Ishikawa (cell line): ENCODE results near the gene ALDH3A1.

Source experiments
- CEBPB ChIP-seq: IDR thresholded peaks from 2 replicates; pipeline ENCODE4 v1.6.1; 2012
- CREB1 ChIP-seq: IDR thresholded peaks from 2 replicates; pipeline ENCODE4 v1.6.1; 2012; ENCODE audit warnings: low read depth
- EGR1 ChIP-seq: IDR thresholded peaks from 2 replicates; pipeline ENCODE4 v1.6.1; 2012
- EP300 ChIP-seq: IDR thresholded peaks from 2 replicates; pipeline ENCODE4 v1.6.1; 2012; ENCODE audit warnings: borderline replicate concordance
- FOXM1 ChIP-seq: IDR thresholded peaks from 2 replicates; pipeline ENCODE4 v1.6.1; 2012; ENCODE audit warnings: low read depth, borderline replicate concordance
- NFIC ChIP-seq: IDR thresholded peaks from 2 replicates; pipeline ENCODE4 v1.6.1; 2012
- RAD21 ChIP-seq: IDR thresholded peaks from 2 replicates; pipeline ENCODE4 v1.6.1; 2012; ENCODE audit warnings: low read depth
- TAF1 ChIP-seq: IDR thresholded peaks from 2 replicates; pipeline ENCODE4 v1.6.1; 2012; ENCODE audit warnings: low read depth, mild to moderate bottlenecking
- TCF12 ChIP-seq: IDR thresholded peaks from 2 replicates; pipeline ENCODE4 v1.6.1; 2012; ENCODE audit warnings: low read depth
- TEAD4 ChIP-seq: IDR thresholded peaks from 2 replicates; pipeline ENCODE4 v1.6.1; 2012
- USF1 ChIP-seq: IDR thresholded peaks from 2 replicates; pipeline ENCODE4 v1.6.1; 2012
- YY1 ChIP-seq: IDR thresholded peaks from 2 replicates; pipeline ENCODE4 v1.6.1; 2012; ENCODE audit warnings: low read depth
- ZBTB7A ChIP-seq: IDR thresholded peaks from 2 replicates; pipeline ENCODE4 v1.6.1; 2012; ENCODE audit warnings: low read depth
- TF ChIP-seq, protein P1 (sequence below): IDR thresholded peaks from 2 replicates; pipeline ENCODE4 v1.6.1; 2012
- TF ChIP-seq, protein P2 (sequence below): IDR thresholded peaks from 2 replicates; pipeline ENCODE4 v1.6.1; 2012; ENCODE audit warnings: low read depth, mild to moderate bottlenecking

The ALDH3A1 gene

DNA sequence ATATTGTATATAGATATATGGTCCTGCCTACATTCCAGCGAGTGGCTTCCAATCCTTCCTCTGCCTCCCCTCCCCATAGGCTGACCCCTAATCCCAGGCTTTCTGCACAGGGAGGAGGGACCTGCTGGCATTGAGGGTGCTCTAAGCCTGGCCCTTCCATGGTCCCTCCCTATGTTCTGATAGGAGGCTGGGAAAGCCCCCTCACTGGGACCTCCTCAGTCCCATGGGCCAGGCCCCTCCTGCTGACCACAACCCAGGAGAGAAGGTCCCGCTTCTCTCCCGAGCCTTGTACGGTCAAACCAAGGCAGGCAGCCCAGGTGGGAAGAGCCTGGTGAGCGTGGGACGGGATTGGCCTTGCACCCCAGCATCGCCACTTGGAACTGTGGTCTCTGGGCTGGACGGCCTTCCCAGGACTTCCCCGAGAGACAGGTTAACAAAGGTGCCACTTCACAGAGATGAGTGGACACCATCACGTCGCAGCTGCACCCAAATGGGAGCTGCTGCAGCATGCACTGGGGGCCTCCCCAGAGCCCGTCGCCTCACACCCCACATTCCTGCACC, 859 bp downstream of the ALDH3A1 start:
- TF ChIP-seq EGR1 (no peak), FOXM1 (no peak), NFIC (no peak), ZBTB7A (no peak), USF1 (no peak), TCF12 (no peak), TAF1 (no peak), RAD21 (no peak), CREB1 (no peak)

- no peak for TF ChIP-seq CREB1
- TF ChIP-seq FOXM1: no peak
- TF ChIP-seq NFIC: no peak
- TF ChIP-seq TEAD4: no peak
- TF ChIP-seq CEBPB: no peak
- TF ChIP-seq ZBTB7A: no peak
Measured at GRCh38 chr17:19746517-19746916, 1.6 kb downstream of the ALDH3A1 start.

- TF ChIP-seq TEAD4: no peak
- no peak for TF ChIP-seq YY1
- TF ChIP-seq CREB1: no peak
- TF ChIP-seq, protein P1, sequence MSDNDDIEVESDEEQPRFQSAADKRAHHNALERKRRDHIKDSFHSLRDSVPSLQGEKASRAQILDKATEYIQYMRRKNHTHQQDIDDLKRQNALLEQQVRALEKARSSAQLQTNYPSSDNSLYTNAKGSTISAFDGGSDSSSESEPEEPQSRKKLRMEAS: no peak
- TF ChIP-seq FOXM1: no peak
- no peak; the same call in 1 of the 2 replicates for TF ChIP-seq RAD21
- no peak for TF ChIP-seq EGR1
- no peak for TF ChIP-seq CEBPB
- no peak for TF ChIP-seq ZBTB7A
- TF ChIP-seq USF1: no peak
- TF ChIP-seq NFIC: no peak
- no peak for TF ChIP-seq TAF1
- no peak for TF ChIP-seq TCF12
- TF ChIP-seq, protein P2, sequence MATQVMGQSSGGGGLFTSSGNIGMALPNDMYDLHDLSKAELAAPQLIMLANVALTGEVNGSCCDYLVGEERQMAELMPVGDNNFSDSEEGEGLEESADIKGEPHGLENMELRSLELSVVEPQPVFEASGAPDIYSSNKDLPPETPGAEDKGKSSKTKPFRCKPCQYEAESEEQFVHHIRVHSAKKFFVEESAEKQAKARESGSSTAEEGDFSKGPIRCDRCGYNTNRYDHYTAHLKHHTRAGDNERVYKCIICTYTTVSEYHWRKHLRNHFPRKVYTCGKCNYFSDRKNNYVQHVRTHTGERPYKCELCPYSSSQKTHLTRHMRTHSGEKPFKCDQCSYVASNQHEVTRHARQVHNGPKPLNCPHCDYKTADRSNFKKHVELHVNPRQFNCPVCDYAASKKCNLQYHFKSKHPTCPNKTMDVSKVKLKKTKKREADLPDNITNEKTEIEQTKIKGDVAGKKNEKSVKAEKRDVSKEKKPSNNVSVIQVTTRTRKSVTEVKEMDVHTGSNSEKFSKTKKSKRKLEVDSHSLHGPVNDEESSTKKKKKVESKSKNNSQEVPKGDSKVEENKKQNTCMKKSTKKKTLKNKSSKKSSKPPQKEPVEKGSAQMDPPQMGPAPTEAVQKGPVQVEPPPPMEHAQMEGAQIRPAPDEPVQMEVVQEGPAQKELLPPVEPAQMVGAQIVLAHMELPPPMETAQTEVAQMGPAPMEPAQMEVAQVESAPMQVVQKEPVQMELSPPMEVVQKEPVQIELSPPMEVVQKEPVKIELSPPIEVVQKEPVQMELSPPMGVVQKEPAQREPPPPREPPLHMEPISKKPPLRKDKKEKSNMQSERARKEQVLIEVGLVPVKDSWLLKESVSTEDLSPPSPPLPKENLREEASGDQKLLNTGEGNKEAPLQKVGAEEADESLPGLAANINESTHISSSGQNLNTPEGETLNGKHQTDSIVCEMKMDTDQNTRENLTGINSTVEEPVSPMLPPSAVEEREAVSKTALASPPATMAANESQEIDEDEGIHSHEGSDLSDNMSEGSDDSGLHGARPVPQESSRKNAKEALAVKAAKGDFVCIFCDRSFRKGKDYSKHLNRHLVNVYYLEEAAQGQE: no peak
- no peak for TF ChIP-seq EP300
Measured at GRCh38 chr17:19744922-19745757, 3.0 kb downstream of the ALDH3A1 start.

GRCh38 chr17:19744492-19744891, 3.6 kb downstream of the ALDH3A1 start:
- TF ChIP-seq TAF1 (no peak), TEAD4 (no peak), EP300 (no peak), FOXM1 (no peak), TCF12 (no peak), ZBTB7A (no peak), YY1 (no peak), EGR1 (no peak), CREB1 (no peak), CEBPB (no peak)
- TF ChIP-seq, protein P2: no peak
- TF ChIP-seq, protein P1: no peak

- no peak for TF ChIP-seq ZBTB7A
- no peak for TF ChIP-seq CREB1
- TF ChIP-seq YY1: no peak
- no peak for TF ChIP-seq EP300
- no peak for TF ChIP-seq EGR1
- TF ChIP-seq NFIC: no peak
- TF ChIP-seq USF1: no peak
- no peak for TF ChIP-seq RAD21
- no peak for TF ChIP-seq TEAD4
- no peak for TF ChIP-seq TAF1
- no peak for TF ChIP-seq FOXM1
Measured at GRCh38 chr17:19743101-19744100, 4.7 kb downstream of the ALDH3A1 start.
